ENCODE data around the gene IL12RB1. TPM values are rescaled to one million over a fixed set of nuclear protein-coding genes. Genes with fewer than 3 reads are reported as not detected.

The IL12RB1 gene
- total and polyA plus RNA-seq, 2 of the 13 experiments (the other 11 are each of a cell fraction or from before 2014, with no cell fraction given): 0.03 to 0.04 TPM

GRCh38 chr19:18029617-18030338 lies 57.0 kb downstream of the IL12RB1 start (continued):
- no peak for TF ChIP-seq ZNF704 (CRISPR knock-in tag; IDR thresholded peaks at IDR 0.05; ENCODE audit: borderline replicate concordance)
- no peak for TF ChIP-seq MXD4 (CRISPR knock-in tag; IDR thresholded peaks at IDR 0.05)
- TF ChIP-seq, protein P1, sequence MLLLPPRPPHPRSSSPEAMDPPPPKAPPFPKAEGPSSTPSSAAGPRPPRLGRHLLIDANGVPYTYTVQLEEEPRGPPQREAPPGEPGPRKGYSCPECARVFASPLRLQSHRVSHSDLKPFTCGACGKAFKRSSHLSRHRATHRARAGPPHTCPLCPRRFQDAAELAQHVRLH (CRISPR knock-in tag; IDR thresholded peaks at IDR 0.05; ENCODE audit: borderline replicate concordance, low read depth): no peak
- no peak for TF ChIP-seq ZNF256 (CRISPR knock-in tag; conservative IDR thresholded peaks at IDR 0.05)
- peak; percentile 97 for TF ChIP-seq FOSL2 (CRISPR knock-in tag; IDR thresholded peaks at IDR 0.05)
- TF ChIP-seq ZNF549 (CRISPR knock-in tag; IDR thresholded peaks at IDR 0.05): no peak
- no peak for TF ChIP-seq SMAD3 (CRISPR knock-in tag; IDR thresholded peaks at IDR 0.05)
- TF ChIP-seq CENPBD1 (CRISPR knock-in tag; IDR thresholded peaks at IDR 0.05; ENCODE audit: borderline replicate concordance, low read depth): no peak
- no peak for TF ChIP-seq CREB1 (IDR thresholded peaks at IDR 0.05)
- TF ChIP-seq CREB1 (CRISPR knock-in tag; IDR thresholded peaks at IDR 0.05): peak; percentile 32; the same call in 1 of the 2 replicates
- no peak for TF ChIP-seq ZNF720 (CRISPR knock-in tag; IDR thresholded peaks at IDR 0.05)
- TF ChIP-seq CEBPZ (IDR thresholded peaks at IDR 0.05; ENCODE audit: low read length): no peak
- no peak for TF ChIP-seq ZNF761 (CRISPR knock-in tag; conservative IDR thresholded peaks at IDR 0.05)
- TF ChIP-seq KLF16 (CRISPR knock-in tag; IDR thresholded peaks at IDR 0.05): 0 out of 4 replicates have a peak, but pooled peaks of 1 of the 2 experiments have one; percentile 13
- TF ChIP-seq ZNF496 (CRISPR knock-in tag; IDR thresholded peaks at IDR 0.05; ENCODE audit: insufficient replicate concordance): no peak
- peak; percentile 70 for TF ChIP-seq AHDC1 (CRISPR knock-in tag; IDR thresholded peaks at IDR 0.05; ENCODE audit: borderline replicate concordance)
- TF ChIP-seq GZF1 (CRISPR knock-in tag; IDR thresholded peaks at IDR 0.05): no peak
